ENCODE measurements around the gene GNA12.

GNA12 gene

GRCh38 chr7:2820508-2820934 lies 23.6 kb downstream of the GNA12 start:
- H3K4me3 ChIP-seq (ENCODE audit: low read depth, low read length) = no peak overlapping the region
- peak; percentile 91 for DNase-seq (ENCODE audit: low read depth)

- no peak overlapping the region for H3K4me3 ChIP-seq (ENCODE audit: low read depth, low read length)
- DNase-seq (ENCODE audit: low read depth) = no peak
Measured at GRCh38 chr7:2819954-2820397, 24.1 kb downstream of the GNA12 start.

GRCh38 chr7:2819161-2819953 lies 24.8 kb downstream of the GNA12 start:
- no peak for DNase-seq (ENCODE audit: low read depth)
- no peak overlapping the region for H3K4me3 ChIP-seq (ENCODE audit: low read depth, low read length)

- H3K4me3 ChIP-seq (ENCODE audit: low read depth, low read length) = no peak overlapping the region
- DNase-seq (ENCODE audit: low read depth) = no peak
Measured at GRCh38 chr7:2818653-2819052, 25.5 kb downstream of the GNA12 start.

GRCh38 chr7:2818121-2818520 lies 26.0 kb downstream of the GNA12 start:
- no peak for DNase-seq (ENCODE audit: low read depth)
- no peak overlapping the region for H3K4me3 ChIP-seq (ENCODE audit: low read depth, low read length)

GRCh38 chr7:2817456-2817855 lies 26.7 kb downstream of the GNA12 start:
- no peak for DNase-seq (ENCODE audit: low read depth)
- H3K4me3 ChIP-seq (ENCODE audit: low read depth, low read length) = no peak overlapping the region

GRCh38 chr7:2815875-2816245 lies 28.2 kb downstream of the GNA12 start:
- no peak for DNase-seq (ENCODE audit: low read depth)
- no peak overlapping the region for H3K4me3 ChIP-seq (ENCODE audit: low read depth, low read length)

- no peak overlapping the region for H3K4me3 ChIP-seq (ENCODE audit: low read depth, low read length)
- DNase-seq (ENCODE audit: low read depth) = no peak
Measured at GRCh38 chr7:2814946-2815874, 28.9 kb downstream of the GNA12 start.

- H3K4me3 ChIP-seq (ENCODE audit: low read depth, low read length) = no peak overlapping the region
- no peak for DNase-seq (ENCODE audit: low read depth)
Measured at GRCh38 chr7:2814186-2814945, 29.7 kb downstream of the GNA12 start.

GRCh38 chr7:2813350-2814185 lies 30.5 kb downstream of the GNA12 start:
- no peak overlapping the region for H3K4me3 ChIP-seq (ENCODE audit: low read depth, low read length)
- DNase-seq (ENCODE audit: low read depth) = no peak

- H3K4me3 ChIP-seq (ENCODE audit: low read depth, low read length) = no peak overlapping the region
- no peak for DNase-seq (ENCODE audit: low read depth)
Measured at GRCh38 chr7:2812831-2813230, 31.3 kb downstream of the GNA12 start.

- H3K4me3 ChIP-seq (ENCODE audit: low read depth, low read length) = no peak overlapping the region
Measured at GRCh38 chr7:2812114-2812487, 32.0 kb downstream of the GNA12 start.

GRCh38 chr7:2811476-2812113 lies 32.5 kb downstream of the GNA12 start:
- DNase-seq (ENCODE audit: low read depth) = no peak
- peak overlapping the region; percentile 2 for H3K4me3 ChIP-seq (ENCODE audit: low read depth, low read length)

More at GRCh38 chr7:2812114-2812487, 32.0 kb downstream of the GNA12 start:
- DNase-seq (ENCODE audit: low read depth) = no peak

- no peak overlapping the region for H3K4me3 ChIP-seq (ENCODE audit: low read depth, low read length)
- no peak for DNase-seq (ENCODE audit: low read depth)
Measured at GRCh38 chr7:2810682-2811415, 33.3 kb downstream of the GNA12 start.

- no peak for DNase-seq (ENCODE audit: low read depth)
- H3K4me3 ChIP-seq (ENCODE audit: low read depth, low read length) = no peak overlapping the region
Measured at GRCh38 chr7:2809903-2810625, 34.0 kb downstream of the GNA12 start.

- no peak for DNase-seq (ENCODE audit: low read depth)
- H3K4me3 ChIP-seq (ENCODE audit: low read depth, low read length) = no peak overlapping the region
Measured at GRCh38 chr7:2808891-2809665, 35.0 kb downstream of the GNA12 start.

All from skeletal muscle cell (primary cell).